Tibial nerve (tissue), 3 donors: ENCODE data around the gene TNPO1.

ENCODE experiments used
- CTCF ChIP-seq, 5 experiments: fragments of 200-600 bp in 3 of 5; fragments of 450-650 bp in 2 of 5; sonication (generic) in 3 of 5; IDR thresholded peaks; one replicate each; pipeline ENCODE4 v1.5.1; 2016 to 2019; ENCODE audit warnings: antibody characterized with exemption in 5 of 5, mild to moderate bottlenecking in 3 of 5, moderate library complexity in 2 of 5
- POLR2A ChIP-seq, 2 donors: fragments of 450-650 bp; IDR thresholded peaks; one replicate each; pipeline ENCODE4 v1.6.1; 2017; ENCODE audit warnings: antibody characterized with exemption in 2 of 2, mild to moderate bottlenecking in 2 of 2, moderate library complexity in 2 of 2

GRCh38 chr5:72884892-72885291, 68.4 kb downstream of the TNPO1 start:
- TF ChIP-seq POLR2A (IDR thresholded peaks at IDR 0.05) (no peak), CTCF (IDR thresholded peaks at IDR 0.05) (no peak)
